ENCODE data around the gene ABAT.

Gene ABAT

GRCh38 chr16:8818504-8819270 is 144.3 kb downstream of the ABAT start:
- DNase-seq (ENCODE audit: low read depth): no peak

- DNase-seq (ENCODE audit: low read depth): no peak
Observed at GRCh38 chr16:8819411-8820034, 145.1 kb downstream of the ABAT start.

- DNase-seq (ENCODE audit: low read depth): no peak
Observed at GRCh38 chr16:8822403-8822802, 148.0 kb downstream of the ABAT start.

- no peak for DNase-seq (ENCODE audit: low read depth)
Observed at GRCh38 chr16:8826278-8826879, 152.0 kb downstream of the ABAT start.

GRCh38 chr16:8828541-8829165 is 154.2 kb downstream of the ABAT start:
- peak; percentile 48 for DNase-seq (ENCODE audit: low read depth)

GRCh38 chr16:8831450-8831849 is 157.0 kb downstream of the ABAT start:
- no peak for DNase-seq (ENCODE audit: low read depth)

- DNase-seq (ENCODE audit: low read depth): no peak
Observed at GRCh38 chr16:8831871-8832716, 157.7 kb downstream of the ABAT start.

GRCh38 chr16:8832717-8833105 is 158.3 kb downstream of the ABAT start:
- DNase-seq (ENCODE audit: low read depth): no peak
